GM18867 (cell line): ENCODE measurements around the gene THAP12.
A peak's percentile ranks its signal among the peaks of the same experiment; 100 is the strongest.

Experiments used
- ATAC-seq: cut with Tn5 transposase; IDR thresholded peaks from one replicate; pipeline ENCODE4 v1.9.1; 2021; ENCODE audit warnings: mild to moderate bottlenecking, moderate library complexity; ENCODE audit not compliant: unreplicated experiment

Gene THAP12

DNA sequence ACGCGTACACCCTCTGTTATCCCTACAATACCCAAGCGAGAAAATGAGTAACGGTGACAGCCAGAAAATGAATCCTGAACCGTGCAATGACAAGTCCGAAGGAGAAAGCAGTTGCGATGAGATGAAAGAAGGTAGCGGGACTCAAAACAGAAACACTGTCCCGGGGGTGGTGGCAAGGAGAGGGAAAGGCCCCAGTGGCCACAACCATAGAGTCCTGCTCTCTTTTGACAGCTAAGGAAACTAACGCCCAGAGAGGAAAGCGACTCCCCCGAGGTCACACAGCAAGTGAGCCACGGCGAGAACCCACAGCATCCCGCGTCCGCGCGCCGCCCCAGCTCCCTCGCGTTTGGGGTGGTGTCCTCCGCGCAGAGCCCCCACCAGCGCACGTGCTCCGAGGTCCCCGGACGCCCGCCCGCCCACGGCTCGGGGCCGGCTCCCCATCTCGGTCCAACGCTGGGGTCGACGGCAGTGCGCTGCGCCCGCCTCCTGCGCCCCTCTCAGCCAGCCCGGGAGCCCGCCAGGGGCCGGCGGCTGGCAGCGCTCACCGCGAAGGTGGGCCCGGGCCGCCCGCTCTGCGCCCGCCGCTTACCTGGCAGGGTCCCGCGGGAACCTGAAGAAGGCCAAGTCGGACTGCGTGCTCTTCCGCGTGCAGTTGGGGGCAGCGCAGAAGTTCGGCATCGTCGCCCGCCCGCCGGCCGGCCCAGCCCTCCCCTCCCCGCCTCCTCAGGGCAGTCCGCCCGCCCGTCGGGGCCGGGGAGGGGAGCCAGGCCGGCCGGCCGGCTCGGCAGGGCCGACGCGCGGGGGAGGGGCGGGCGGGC, 564 bp downstream of the THAP12 start:
- ATAC-seq = peak; percentile 16

DNA sequence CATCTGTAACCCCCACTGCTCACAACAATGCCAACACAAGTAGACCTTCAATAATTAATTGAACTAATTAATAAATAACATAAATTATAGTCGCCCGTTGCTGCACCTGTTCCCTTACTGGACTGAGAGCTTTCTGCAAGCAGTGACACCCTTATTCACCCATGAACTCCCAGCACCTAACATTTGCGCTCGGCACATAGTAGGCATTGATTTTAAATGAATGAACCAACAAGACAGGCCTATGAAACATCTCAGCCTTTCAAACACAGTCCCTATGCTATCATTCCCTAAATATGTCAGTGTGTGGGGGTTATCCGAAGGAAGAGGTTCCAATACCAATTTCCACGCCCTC, 1.1 kb downstream of the THAP12 start:
- no peak for ATAC-seq

DNA sequence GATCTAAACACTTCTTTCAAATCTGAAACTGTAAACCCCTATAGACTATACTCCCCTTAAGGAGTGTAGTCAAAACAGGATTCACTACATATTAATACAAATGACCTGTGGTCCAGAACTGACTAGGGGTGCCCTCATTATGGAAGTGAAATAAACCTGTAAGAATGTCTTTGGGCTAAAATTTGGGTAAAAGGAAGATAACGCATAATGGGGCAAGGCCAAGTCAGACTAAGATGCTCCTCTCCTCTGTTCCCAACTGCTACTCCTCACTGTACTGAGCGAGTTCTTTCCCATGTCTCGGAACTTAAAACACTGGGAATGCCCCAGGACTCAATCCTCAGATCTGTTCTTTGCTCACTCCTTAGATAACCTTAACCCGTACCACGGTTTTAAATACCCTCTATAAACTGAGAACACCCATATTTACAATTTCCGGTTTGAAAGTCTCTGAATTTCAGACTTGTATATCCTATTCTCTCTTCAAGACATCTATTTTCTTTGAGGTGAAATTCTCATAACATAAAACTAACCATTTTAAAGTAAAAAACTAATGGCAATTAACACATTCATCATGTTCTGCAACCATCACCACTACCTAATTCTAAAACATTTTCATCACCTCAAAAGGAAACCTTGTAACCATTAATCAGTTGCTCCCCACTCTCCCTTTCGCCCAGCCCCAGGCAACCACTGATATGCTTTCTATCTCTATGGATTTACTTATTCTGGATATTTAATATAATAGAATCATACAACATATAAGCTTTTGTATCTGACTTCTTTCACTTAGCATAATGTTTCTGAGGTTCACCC, 4.0 kb downstream of the THAP12 start:
- ATAC-seq = no peak

DNA sequence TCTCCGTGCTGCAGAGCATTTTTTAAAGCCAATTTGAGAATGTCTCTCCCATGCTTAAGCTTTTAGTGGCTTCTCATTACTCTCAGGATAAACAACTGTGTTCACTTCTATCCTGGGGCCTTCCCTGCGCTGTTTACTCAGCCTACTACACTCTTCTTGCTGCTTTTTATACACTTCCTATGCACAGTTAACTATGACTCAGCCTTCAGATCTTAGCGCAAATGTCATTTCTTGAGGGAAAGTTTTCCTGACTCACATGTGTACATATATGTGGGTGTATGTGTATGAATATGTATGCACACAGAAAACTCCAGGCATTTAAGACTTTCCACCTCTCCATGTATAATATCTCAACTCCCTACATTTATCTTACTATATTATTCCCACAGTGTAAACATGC, 9.8 kb downstream of the THAP12 start:
- no peak for ATAC-seq

DNA sequence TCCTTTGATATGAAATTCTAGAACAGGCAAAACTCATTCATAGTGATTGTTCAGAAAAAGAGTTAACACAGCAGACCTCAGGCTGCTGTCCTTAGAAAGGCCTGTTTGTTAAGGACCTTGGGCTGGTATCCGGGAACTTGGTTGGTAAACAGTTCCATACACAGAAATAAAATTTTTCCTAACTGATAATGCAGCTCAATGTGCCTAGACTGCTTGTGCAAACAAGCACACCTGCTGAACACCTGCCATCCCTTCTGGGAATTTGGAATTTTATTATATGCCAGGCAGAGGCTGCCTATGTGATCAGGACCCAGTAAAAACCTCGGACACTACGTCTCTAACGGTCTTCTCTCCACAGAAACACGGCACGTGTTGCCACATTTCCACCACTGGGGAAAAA, 11.5 kb downstream of the THAP12 start:
- ATAC-seq = no peak

DNA sequence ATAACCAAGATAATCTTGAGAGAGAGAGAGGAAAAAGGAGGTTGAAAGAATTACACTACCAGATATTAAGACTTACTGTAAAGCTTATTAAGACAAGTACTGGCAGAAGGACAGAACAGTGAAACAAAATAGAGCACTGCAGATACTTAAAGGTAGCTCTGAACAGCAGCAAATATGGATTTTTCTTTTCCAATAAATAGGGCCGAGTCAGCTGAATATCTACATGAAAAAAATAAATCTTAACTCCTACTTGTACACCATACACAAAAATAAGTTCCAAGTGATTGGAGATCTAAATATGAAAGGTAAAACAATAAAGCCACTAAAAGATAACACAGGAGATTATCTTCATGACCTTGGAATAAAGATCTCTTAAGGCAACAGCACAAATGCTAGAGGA, 12.4 kb downstream of the THAP12 start:
- ATAC-seq = no peak

DNA sequence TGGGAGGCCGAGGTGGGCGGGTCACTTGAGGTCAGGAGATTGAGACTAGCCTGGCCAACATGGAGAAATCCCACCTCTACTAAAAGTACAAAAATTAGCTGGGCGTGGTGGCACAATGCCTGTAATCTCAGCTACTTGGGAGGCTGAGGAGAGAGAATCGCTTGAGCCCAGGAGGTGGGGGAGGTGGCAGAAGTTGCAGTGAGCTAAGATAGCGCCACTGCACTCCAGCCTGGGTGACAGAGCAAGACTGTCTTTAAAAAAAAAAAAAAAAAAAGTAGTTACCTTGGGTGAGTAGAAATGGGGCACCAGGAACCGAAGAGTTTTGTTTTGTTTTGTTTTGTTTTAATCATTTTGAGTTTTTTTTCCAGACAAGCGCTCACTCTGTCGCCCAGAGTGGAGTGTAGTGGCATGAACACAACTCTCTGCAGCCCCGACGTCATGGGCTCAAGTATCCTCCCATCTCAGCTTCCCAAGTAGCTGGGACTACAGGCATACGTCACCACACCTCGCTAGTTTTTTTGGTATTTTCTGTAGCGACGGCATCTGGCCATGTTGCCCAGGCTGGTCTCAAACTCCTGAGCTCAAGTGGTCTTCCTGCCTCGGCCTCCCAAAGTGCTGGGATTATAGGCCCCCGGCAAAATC, 15.8 kb downstream of the THAP12 start:
- no peak for ATAC-seq

DNA sequence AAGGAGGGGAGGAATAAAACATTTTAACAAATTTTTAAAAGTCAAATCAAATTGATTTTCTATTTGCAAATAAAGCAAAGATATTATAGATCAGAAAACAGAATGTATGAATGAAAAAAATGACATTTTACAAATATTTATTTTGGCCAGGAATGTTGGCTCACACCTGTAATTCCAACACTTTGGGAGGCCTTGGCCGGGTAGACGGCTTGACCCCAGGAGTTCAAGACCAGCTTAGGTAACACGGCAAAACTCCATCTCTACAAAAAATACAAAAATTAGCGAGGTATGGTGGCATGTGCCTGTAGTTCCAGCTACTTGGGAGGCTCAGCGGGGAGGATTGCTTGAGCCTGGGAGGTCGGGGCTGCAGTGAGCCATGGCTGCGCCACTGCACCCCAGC, 18.2 kb downstream of the THAP12 start:
- no peak for ATAC-seq

DNA sequence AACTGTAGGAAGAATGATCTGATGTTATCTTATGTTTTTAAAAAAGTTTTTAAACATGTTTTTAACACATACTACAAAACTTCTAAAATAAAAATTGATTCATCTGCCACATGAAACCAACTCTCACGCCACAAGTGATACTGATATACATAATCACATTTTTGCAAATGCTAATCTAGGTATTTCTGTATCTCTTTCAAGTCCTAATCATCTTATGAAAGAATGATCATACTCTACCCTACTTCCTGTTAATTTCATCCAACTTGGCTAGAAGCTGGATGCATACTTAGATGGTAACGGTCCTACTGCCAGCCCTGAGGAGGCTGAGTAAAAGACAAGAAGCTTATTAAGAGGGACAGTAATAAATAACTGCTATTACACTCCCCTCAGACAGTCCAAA, 19.2 kb downstream of the THAP12 start:
- ATAC-seq = no peak

DNA sequence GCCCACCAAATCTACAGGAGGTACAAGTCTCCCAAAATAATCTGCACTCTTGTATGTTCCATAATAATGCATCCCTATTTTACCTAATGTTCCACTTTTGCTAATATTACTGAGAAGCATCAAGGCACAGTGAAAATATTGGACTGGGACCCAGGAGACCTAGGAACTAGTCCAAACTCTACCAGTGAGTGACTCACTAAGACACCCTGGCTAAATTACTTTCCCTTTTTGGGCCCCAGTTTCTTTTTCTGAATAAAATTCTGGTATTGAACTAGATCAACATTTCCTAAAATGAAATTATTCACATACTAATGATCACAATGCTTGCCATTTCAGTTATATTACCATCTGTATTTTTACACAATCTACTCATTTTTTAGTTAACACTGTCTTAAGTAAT, 19.6 kb downstream of the THAP12 start:
- ATAC-seq = no peak

DNA sequence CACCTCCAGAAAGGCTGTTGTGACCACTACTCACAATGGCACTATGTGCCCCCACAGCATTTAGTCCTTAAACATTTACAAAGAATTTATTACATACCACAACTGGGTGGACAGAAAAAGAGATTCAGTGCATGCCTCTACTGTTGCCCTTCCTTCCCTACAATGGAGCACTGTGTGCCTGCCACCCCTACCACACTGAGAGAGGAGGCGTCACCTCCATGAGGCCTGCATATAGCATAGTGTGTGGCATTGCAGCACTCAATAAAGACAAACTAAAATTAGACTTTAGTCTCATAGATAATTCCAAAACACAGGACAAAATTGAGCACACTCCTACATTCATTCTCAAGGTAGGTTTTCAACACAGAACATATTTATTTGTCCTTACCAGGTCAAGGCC, 25.8 kb downstream of the THAP12 start:
- ATAC-seq = no peak

DNA sequence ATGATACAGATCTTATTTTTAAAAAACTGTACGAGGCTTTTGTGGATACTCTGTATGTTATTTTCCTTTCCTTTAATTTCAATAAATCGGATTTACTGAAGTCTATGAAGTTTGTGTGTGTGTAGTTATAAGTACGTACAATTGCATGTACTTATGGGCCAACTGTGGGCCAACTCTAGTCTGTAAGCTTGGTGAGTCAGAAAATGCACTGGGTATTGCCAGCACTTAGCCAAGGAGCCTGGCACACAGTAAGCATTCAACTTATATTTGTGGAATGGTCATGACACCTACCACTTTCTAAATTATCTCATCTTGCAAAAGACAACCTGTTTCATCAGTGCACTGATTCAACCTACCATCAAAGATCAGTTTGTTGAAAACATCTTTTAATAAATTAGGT, 32.6 kb downstream of the THAP12 start:
- no peak for ATAC-seq

DNA sequence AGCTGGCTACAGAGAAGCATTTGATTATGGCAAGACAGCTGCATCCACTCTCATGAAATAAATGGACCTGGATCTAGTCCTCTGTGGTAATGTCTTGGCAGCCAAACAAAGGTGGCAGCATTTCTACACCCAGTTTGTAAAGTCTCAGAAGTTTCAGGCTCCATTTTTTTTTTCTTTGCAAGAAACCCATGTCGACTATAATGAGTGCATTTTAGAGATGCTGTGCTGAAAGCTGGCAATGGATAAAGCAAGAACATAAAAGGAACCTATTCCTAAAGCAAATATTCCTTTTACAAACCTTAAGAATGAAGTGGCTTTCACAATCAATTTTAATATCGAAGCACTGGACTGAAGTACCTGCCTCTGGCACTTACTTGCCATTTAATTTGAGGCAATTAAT, 33.5 kb downstream of the THAP12 start:
- ATAC-seq = no peak

DNA sequence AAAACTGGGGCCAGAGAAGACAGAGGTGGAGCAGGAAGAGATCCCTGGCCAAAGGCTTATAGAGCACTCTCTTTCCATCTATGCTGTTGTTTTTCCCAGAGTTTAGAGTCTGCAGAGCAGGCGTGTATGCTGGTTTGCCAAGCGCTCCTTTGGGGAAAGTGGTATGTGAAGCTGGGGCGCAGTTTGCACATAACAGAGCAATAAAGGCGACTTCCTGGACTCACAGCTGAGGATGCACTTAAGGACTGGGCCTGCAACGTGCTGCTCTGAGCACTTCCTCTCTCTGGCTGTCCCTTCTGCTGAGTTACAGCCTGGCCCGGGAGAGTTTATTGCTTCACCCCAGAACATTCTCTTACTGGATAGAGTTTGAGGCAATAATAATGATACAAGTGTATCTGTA, 41.7 kb downstream of the THAP12 start:
- ATAC-seq = no peak

DNA sequence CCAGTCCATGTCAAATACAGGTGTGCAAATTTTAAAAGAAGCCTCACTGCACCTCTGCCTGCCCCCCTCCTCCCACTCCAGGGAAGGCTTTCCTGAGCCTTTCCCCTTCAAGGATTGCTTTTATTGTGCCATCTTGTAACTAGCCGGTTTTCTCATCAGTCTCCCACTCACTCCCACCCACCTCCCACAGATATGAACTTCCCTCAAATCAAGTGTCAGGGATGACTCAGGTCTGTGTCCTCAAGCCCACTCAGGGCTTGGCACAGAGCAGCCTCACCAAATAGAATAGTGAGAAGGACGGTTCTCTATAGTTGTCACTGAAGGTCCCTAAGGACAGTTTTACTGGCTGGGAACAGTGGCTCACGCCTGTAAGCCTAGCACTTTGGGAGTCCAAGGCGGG, 43.0 kb downstream of the THAP12 start:
- ATAC-seq = no peak

DNA sequence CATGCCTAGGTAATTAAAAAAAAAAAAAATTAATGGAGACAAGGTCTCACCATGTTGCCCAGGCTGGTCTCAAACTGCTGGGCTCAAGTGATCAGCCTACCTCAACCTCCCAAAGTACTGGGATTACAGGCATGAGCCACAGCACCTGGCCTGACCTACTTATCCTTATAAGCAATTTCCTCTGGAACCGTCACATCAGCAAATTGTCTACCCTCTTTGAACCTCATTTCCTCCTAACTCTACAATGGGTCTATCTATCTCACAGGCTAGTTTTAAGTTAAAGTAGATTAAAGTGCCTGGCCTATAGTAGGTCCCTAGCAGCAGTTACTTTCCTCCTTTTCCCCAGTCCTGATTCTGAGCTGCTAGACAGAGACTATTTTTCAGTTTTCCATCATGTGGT, 43.5 kb downstream of the THAP12 start:
- ATAC-seq = no peak

DNA sequence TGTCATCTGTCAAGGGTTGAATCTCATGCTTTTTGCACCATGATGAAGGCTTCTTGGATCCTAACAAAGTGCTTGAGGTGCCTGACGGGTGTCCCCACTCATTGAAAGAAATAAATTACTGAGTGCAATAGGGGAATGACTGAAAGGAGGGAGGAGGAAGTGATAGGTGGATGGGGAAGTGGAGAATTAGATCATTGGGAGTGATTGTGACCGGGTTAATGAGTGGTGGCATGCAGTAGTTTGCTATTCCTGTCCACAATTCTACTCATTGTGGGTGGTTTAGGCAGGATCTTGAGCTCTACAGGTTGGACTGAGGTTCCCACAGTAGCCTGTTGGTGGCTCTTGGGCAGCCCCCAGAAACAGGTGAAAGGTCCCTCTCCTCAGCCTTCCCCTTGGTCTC, 44.3 kb downstream of the THAP12 start:
- ATAC-seq = no peak

DNA sequence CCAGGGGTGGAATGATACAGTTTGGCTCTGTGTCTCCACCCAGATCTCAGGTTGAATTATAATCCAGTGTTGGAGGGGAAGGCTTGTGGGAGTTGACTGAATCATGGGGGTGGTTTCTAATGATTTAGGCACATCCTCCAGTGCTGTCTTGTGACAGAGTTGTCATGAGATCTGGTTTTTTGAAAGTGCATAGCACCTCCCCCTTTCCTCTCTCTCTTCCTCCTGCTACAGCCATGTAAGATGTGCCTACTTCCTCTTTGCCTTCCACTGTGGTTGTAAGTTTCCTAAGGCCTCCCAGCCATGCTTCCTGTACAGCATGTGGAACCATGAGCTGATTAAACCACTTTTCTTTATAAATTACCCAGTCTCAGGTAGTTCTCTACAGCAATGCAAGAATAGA, 45.1 kb downstream of the THAP12 start:
- ATAC-seq = no peak

DNA sequence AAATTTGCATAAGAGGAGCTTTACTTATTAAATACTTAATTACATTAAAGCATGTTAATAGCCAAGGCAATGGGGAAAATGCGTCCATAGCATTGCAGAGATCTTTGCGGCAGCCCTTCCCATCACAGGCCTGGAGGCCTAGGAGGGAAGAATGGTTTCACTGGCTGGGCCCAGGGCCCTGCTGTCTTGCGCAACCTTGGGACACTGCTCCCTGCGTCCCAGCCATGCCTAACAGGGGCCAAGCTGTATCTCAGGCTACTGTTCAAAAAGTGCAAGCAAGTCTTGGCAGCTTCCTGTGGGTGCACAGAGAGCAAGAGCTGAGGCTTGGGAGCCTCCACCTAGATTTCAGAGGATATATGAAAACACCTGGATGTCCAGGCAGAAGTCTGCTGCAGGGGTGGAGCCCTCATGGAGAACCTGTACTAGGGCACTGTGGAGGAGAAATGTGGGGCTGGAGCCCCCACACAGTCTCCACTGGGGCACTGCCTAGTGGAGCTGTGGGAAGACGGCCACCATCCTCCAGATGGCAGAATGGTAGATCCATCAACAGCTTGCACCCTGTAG, 46.0 kb downstream of the THAP12 start:
- ATAC-seq = no peak

DNA sequence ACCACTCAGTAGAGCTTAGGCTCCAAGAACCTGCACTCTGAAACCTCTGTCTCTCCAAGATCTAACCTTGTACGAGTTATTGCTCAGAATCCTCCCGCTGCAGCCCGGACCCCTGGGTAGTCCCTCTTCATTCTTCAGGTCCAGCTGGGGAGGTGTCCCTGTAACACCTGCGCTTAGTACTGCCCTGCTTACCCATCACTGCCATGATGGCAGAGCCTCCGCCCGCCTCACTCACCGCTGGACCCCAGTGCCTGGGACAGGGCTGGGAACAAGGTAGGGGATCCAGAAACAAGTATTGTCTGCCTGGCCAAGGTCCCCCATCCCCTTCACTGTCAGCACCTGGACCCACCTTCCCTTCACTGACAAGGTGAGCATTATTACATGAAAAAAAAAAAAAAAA, 50.3 kb downstream of the THAP12 start:
- ATAC-seq = no peak

DNA sequence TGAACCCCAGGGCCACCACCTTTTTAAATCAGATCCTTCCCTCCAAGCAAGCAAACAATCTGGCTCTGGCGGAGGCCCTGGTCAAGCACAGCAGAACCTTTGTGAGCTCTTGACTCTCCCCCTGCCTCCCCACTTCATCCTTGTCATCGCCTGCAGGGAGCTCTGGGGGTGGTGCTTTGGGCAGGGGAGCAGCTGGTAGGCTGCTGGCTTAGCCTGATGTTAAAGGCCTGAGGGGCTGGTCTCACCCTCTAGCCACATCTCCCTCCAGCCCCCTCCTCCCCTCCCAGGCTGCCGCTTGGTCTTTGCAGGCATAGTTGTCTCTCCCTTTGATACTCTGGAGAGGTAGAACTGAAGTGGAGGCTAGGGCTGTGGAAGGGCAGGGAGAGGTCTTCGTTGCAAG, 50.9 kb downstream of the THAP12 start:
- ATAC-seq = no peak
